Mucosa of descending colon (tissue), 3 donors: ENCODE results near the gene PRKG1. TPM values are rescaled to one million over a fixed set of nuclear protein-coding genes. Genes with fewer than 3 reads are reported as not detected.
A peak's percentile ranks its signal among the peaks of the same experiment; 100 is the strongest.

Experiments used
- ATAC-seq: fragments of 200-7000 bp; cut with Tn5 transposase; one replicate; pipeline ENCODE4 v1.9.1; 2020; ENCODE audit warnings: mild to moderate bottlenecking, moderate library complexity
- DNase-seq, 3 donors: peaks; one replicate each; pipeline ENCODE4 v3.0.0-alpha.2; 2020
- H3K36me3 ChIP-seq: fragments of 200-600 bp; one replicate; pipeline ENCODE4 v1.8.0; 2021; ENCODE audit warnings: low read depth, mild to moderate bottlenecking
- H3K4me1 ChIP-seq: fragments of 200-600 bp; one replicate; pipeline ENCODE4 v1.8.0; 2021; ENCODE audit warnings: low read depth, mild to moderate bottlenecking
- H3K4me3 ChIP-seq: fragments of 200-600 bp; one replicate; pipeline ENCODE4 v1.8.0; 2021; ENCODE audit warnings: mild to moderate bottlenecking
- H3K9me3 ChIP-seq: fragments of 200-600 bp; one replicate; pipeline ENCODE4 v1.8.0; 2021; ENCODE audit warnings: mild to moderate bottlenecking
- CTCF ChIP-seq: fragments of 200-600 bp; IDR thresholded peaks from one replicate; pipeline ENCODE4 v1.8.0; 2022; ENCODE audit warnings: antibody characterized with exemption, mild to moderate bottlenecking
- intact Hi-C, 2 donors: fragments of 100-400 bp; cut with DNase I in 1 of 2; cut with micrococcal nuclease in 1 of 2; formaldehyde crosslinking; loops; one replicate each; pipeline versions ENCODE4 v1.11.0 to v1.11.1; 2022; cut with DNase I, micrococcal nuclease
- total RNA-seq, 3 donors: library from RNA; stranded (reverse); fragmentation: NEBNext Ultra II Directional in 2 of 3; extraction: Animal tissue kit (Norgen Biotek cat#: 25700) in 2 of 3; gene quantifications; one replicate each; pipeline versions ENCODE4 v1.2.1 to v1.2.4, GENCODE V29; 2021 to 2023
- donor health status: DM: no; HTN: no; CAD: no; lungs with moderate emphysema.
- donor health status: DM: no; HTN: no; CAD: no.
- donor health status: DM: no; HTN: yes; CAD: no.

The PRKG1 gene
- total RNA-seq, 3 donors from 2014 or later = 17.1 to 55.6 (median 21.1) TPM

- Histone ChIP-seq H3K4me1 (no peaks in the 10 kb centered on the region), H3K36me3 (no peaks in the 10 kb centered on the region), H3K9me3 (no peaks in the 10 kb centered on the region), H3K4me3 (no peak overlapping the region)
- intact Hi-C loops = no loop called here
- TF ChIP-seq CTCF = no peak
- no peak for DNase-seq
- no peak for ATAC-seq
Measured at GRCh38 chr10:51999096-51999495, 924.8 kb downstream of the PRKG1 start.

DNA sequence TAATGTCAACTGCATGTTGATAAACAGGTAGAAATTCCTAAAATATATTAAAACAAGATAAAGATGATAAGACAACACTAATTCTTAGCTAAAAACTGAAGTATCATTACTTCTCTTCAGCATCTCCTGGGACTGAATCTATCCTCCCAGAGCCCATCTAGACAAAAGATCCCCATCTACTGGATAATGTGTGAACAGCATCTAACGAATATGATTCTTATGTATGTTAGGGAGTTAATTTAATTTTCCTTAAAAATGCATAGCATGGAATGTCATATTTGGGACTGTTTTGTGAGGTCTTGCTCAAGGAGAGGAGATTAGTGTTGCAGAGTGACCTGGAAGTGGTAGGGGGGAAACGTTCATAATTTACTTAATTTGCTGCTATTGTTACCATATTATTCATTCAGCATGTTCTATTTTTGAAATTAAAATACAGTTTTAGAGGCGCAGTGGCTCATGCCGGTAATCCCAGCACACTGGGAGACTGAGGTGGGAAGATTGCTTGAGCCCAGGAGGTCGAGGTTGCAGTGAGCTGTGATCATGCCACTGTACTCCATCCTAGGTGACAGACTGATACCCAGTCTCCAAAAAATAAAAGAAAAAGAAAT is 930.2 kb downstream of the PRKG1 start:
- ATAC-seq (peak; percentile 55), DNase-seq (no peak)
- Histone ChIP-seq H3K4me1 (no peaks in the 10 kb centered on the region), H3K4me3 (no peak overlapping the region), H3K9me3 (peaks cover 4% of the 10 kb centered on the region), H3K36me3 (no peaks in the 10 kb centered on the region)
- no peak for TF ChIP-seq CTCF
- intact Hi-C loops = no loop called here

DNA sequence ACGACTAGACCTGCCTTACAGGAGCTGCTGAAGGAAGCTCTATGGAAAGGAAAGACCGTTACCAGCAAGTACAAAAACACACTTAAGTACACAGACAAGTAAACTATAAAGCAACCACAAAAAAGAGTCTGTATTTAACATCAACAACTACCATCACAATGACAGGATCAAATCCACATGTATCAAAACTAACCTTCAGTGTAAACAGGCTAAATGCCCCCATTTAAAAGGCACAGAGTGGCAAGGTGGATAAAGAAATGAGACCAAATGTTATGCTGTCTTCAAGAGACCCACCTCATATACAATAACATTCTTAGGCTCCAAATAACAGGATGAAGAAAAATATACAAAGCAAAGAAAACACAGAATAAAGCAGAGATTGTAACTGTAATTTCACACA is 932.8 kb downstream of the PRKG1 start:
- no peak for DNase-seq
- ATAC-seq = no peak
- no peak overlapping the region for H3K4me3 ChIP-seq
- H3K9me3 ChIP-seq = peaks cover 4% of the 10 kb centered on the region
- no peak for TF ChIP-seq CTCF
- no peaks in the 10 kb centered on the region for H3K36me3 ChIP-seq
- intact Hi-C loops = no loop called here
- no peaks in the 10 kb centered on the region for H3K4me1 ChIP-seq

GRCh38 chr10:52011118-52011517 is 936.8 kb downstream of the PRKG1 start:
- DNase-seq = no peak
- no peak for ATAC-seq
- intact Hi-C loops = no loop called here
- TF ChIP-seq CTCF = no peak
- Histone ChIP-seq H3K9me3 (peaks cover 4% of the 10 kb centered on the region), H3K4me3 (no peak overlapping the region), H3K4me1 (no peaks in the 10 kb centered on the region), H3K36me3 (no peaks in the 10 kb centered on the region)

- TF ChIP-seq CTCF = no peak
- intact Hi-C loops = no loop called here
- ATAC-seq (no peak), DNase-seq (no peak)
- no peaks in the 10 kb centered on the region for H3K9me3 ChIP-seq
- no peaks in the 10 kb centered on the region for H3K36me3 ChIP-seq
- H3K4me3 ChIP-seq = no peak overlapping the region
- H3K4me1 ChIP-seq = no peaks in the 10 kb centered on the region
Measured at GRCh38 chr10:52019077-52019555, 944.8 kb downstream of the PRKG1 start.

DNA sequence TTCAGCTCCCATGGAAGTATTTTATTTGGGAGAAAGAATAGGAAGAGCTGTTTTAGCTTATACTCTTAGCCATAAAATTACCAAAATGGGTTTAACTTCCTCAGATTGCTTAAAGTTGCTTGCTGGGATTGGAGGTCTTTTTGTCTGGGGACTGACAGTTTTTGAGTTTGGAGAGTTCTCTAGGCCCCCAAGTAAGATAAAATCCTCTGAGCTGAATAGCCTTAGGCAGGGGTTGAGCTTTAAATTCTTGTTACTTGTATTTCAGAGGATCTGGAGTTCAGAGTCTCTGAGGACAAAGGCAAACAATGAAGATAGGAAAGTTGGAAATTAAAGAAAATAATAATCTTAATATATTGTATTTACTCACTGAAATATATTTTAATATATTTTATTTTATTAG is 945.4 kb downstream of the PRKG1 start:
- ATAC-seq (no peak), DNase-seq (no peak)
- Histone ChIP-seq H3K4me3 (no peak overlapping the region), H3K36me3 (no peaks in the 10 kb centered on the region), H3K4me1 (no peaks in the 10 kb centered on the region), H3K9me3 (no peaks in the 10 kb centered on the region)
- intact Hi-C loops = no loop called here
- no peak for TF ChIP-seq CTCF
